ENCODE data around the gene SNHG17. TPM values are rescaled to one million over a fixed set of nuclear protein-coding genes. Genes with fewer than 3 reads are reported as not detected.

Gene SNHG17
- total and polyA plus RNA-seq, 9 of the 15 experiments (the other 6 are each of a cell fraction or from before 2014, with no cell fraction given): 29.8 to 106 (median 57.7) TPM

- peak; percentile 90 for TF ChIP-seq KLF1 (tag; IDR thresholded peaks at IDR 0.05)
- peak; percentile 50; the same call in 1 of the 2 replicates for TF ChIP-seq CBFB (CRISPR knock-in tag; IDR thresholded peaks at IDR 0.05)
- no peak for TF ChIP-seq ZNF197 (CRISPR knock-in tag; IDR thresholded peaks at IDR 0.05; ENCODE audit: low read depth)
- no peak for TF ChIP-seq ZNF224 (CRISPR knock-in tag; IDR thresholded peaks at IDR 0.05)
- TF ChIP-seq DIDO1 (tag; IDR thresholded peaks at IDR 0.05; ENCODE audit: low read depth): peak; percentile 87
- 0 out of 2 replicates have a peak, but pooled peaks have one; percentile 72 for TF ChIP-seq BRD4 (IDR thresholded peaks at IDR 0.05)
- no peak for TF ChIP-seq ZNF57 (CRISPR knock-in tag; IDR thresholded peaks at IDR 0.05)
- no peak; the same call in 1 of the 2 replicates for TF ChIP-seq RAD51 (IDR thresholded peaks at IDR 0.05; ENCODE audit: borderline replicate concordance, low read depth)
- peak; percentile 81 for TF ChIP-seq DACH1 (IDR thresholded peaks at IDR 0.05; ENCODE audit: partially characterized antibody)
- no peak for TF ChIP-seq ZNF23 (CRISPR knock-in tag; IDR thresholded peaks at IDR 0.05)
- TF ChIP-seq TCF7 (IDR thresholded peaks at IDR 0.05; ENCODE audit: borderline replicate concordance): no peak
- peak; percentile 96 for TF ChIP-seq ZFX (CRISPR knock-in tag; IDR thresholded peaks at IDR 0.05)
- no peak for TF ChIP-seq TSC22D4 (tag; IDR thresholded peaks at IDR 0.05)
- 0 out of 4 replicates have a peak, but pooled peaks of 1 of the 2 experiments have one; percentile 36 for TF ChIP-seq MLX (CRISPR knock-in tag; conservative IDR thresholded peaks at IDR 0.05)
- peak; percentile 89; the same call in 1 of the 2 replicates for TF ChIP-seq KAT7 (CRISPR knock-in tag; IDR thresholded peaks at IDR 0.05; ENCODE audit: borderline replicate concordance)
- TF ChIP-seq ZNF146 (CRISPR knock-in tag; IDR thresholded peaks at IDR 0.05; ENCODE audit: unreplicated experiment): no peak
- peak; percentile 67 for TF ChIP-seq MXI1 (IDR thresholded peaks at IDR 0.05; ENCODE audit: low read depth, low read length)
- TF ChIP-seq ZFP91 (CRISPR knock-in tag; IDR thresholded peaks at IDR 0.05): no peak
- TF ChIP-seq ZFPM2 (CRISPR knock-in tag; IDR thresholded peaks at IDR 0.05): no peak
- 0 out of 4 replicates have a peak, but pooled peaks of 1 of the 2 experiments have one; percentile 52 for TF ChIP-seq UBTF (IDR thresholded peaks at IDR 0.05; ENCODE audit: borderline replicate concordance in 1 of 2, low read depth in 2 of 2, low read length in 2 of 2)
- peak; percentile 95 for TF ChIP-seq HMGN3 (IDR thresholded peaks at IDR 0.05; ENCODE audit: borderline replicate concordance, extremely low read depth, insufficient read length, low read depth, low read length)
- TF ChIP-seq JUN (IDR thresholded peaks at IDR 0.05; ENCODE audit: borderline replicate concordance, low read depth, low read length): peak; percentile 51; the same call in 1 of the 2 replicates
- 0 out of 2 replicates have a peak, but pooled peaks have one; percentile 74 for TF ChIP-seq JUN (CRISPR knock-in tag; IDR thresholded peaks at IDR 0.05; ENCODE audit: borderline replicate concordance)
- peak in 1 of 2 experiments; percentile 65; a peak in 1 of 3 replicates for TF ChIP-seq CBX3 (IDR thresholded peaks at IDR 0.05; ENCODE audit: borderline replicate concordance in 1 of 2, low read length in 2 of 2)
Observed at GRCh38 chr20:38446441-38447209, 11.5 kb upstream of the SNHG17 start (continued).

All from K562 (cell line).